Jurkat, Clone E6-1 (cell line): ENCODE measurements around the gene GIPC2.
A peak's percentile ranks its signal among the peaks of the same experiment; 100 is the strongest.

Experiments used
- DNase-seq: peaks from one replicate; pipeline ENCODE4 v3.0.0-alpha.2; 2011; ENCODE audit warnings: low read depth, low spot score
- H3K4me3 ChIP-seq: 2 replicates; pipeline ENCODE4 v1.5.1; 2011; ENCODE audit warnings: mild to moderate bottlenecking, low read length, control low read depth, moderate library complexity

Gene GIPC2

DNA sequence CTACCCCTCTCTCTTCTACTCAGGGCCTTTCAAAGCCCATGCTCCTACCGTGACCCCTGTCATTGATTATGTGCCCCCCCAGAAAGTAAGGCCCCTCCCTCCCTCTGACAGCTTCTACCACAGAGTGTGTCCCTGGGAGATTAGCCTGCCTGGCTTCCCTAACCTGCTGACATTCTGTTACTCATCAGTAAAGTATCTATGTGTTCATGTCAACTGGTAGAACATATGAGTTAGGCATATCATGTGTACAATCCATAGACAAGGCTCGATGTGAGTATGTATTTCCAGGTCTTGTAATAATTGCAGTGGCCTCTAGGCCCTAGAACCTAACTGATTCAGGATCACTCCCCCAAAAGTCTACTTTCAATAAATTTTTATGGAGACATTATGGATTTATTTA, 120.0 kb downstream of the GIPC2 start:
- DNase-seq = no peak
- no peak overlapping the region for H3K4me3 ChIP-seq

GRCh38 chr1:78168306-78168705, 122.5 kb downstream of the GIPC2 start:
- no peak for DNase-seq
- H3K4me3 ChIP-seq = no peak overlapping the region

DNA sequence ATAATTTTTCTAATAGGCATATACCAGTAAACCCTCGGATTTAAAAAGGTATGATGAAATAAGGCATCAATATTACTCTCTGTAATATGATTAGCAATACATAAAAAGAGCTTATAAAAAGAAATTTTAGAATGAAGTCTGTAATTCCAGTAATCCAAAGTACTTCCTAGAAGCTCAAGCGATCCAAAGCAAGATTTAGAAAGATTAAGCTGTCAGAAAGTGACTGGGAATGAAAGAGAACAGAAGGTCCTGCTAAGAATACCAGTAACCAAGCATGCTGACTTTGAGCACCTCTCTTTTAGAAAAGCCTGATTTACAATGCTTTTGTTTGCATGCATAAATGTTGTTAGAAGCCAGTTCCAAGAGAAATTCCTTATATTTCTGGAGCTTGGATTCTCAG, 125.1 kb downstream of the GIPC2 start:
- DNase-seq = no peak

DNA sequence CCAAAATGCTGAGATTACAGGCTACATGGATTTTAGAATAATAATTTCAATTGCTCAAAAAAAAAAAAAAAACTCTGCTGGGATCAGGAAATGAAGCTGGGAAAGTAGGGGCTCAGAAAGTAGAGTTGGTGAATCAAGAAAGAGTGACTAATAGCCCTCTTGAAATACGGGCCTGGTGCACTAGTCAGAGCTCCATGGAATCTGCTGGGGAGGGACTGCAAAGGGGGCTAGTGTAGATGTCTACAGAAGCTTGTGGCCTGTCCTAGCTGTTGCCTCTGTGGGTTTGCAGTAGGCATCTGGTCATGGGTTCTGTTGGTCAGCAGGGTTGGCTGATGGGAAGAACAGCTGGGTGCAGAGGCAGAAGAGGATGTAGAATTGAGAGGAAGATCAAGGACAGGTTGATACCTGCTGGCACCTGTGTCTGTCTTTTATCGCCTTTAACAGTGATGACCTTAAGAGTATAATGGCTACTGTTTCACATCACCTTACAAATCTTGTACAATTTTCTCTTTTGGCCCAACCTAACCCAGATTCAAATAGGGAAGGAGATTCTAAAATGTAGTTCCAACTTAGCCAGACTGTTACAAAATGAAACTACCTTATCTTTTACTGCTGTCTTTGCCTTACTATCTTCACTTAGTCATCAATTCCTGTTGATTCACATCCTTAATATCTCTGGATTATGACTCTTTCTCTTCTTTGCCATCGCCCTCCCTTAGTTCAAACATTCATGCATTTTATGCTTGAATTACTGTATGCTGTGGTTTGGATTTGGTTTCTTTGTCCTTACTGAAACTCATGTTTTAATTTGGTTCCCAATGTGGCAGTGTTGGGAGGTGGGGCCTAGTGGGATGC, 126.2 kb downstream of the GIPC2 start:
- no peak for DNase-seq
- H3K4me3 ChIP-seq = no peak overlapping the region

More for the DNA sequence above, 125.1 kb downstream of the GIPC2 start:
- no peak overlapping the region for H3K4me3 ChIP-seq

GRCh38 chr1:78176448-78176847, 130.7 kb downstream of the GIPC2 start:
- H3K4me3 ChIP-seq = no peak overlapping the region
- DNase-seq = no peak

- no peak overlapping the region for H3K4me3 ChIP-seq
- DNase-seq = peak; percentile 32
Observed at GRCh38 chr1:78177708-78178270, 132.0 kb downstream of the GIPC2 start.

GRCh38 chr1:78178816-78179215, 133.1 kb downstream of the GIPC2 start:
- no peak for DNase-seq
- no peak overlapping the region for H3K4me3 ChIP-seq

DNA sequence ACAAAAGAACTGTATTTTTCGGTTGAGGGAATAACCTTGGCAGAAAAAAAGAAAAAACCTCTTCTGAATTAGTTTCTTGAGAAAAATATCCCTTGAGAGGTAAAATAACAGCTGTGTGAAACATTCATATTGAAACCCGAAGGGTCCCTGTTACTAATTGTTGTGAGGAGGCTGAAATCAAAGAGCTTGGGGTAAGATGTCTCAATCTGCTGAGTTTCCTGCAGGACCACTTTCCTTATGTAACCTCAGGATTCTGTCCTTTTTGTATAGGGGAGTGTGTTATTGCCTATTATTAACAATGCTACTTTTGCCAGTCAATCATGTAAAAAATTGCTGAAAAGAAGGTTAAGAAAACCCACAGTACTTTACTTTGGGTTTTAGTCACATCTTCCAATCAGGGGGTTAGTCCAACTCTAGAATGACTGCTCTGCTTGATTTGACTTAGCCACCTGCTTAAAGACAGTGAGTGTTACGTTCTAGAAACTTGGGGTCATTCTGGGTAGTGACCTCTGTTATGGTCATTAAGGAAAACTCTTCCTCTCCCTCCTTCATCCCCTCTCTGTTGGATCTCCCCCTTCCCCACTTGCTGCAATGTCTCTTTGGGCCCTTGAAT, 138.8 kb downstream of the GIPC2 start:
- no peak overlapping the region for H3K4me3 ChIP-seq
- DNase-seq = no peak
